BE2C (cell line): ENCODE measurements around the gene ANO10.

Experiments used
- DNase-seq: peaks from one replicate; pipeline ENCODE4 v3.0.0-alpha.2; 2020
- H3K27me3 ChIP-seq: fragments of 250-450 bp; sonication (Bioruptor Pico); 2 replicates; pipeline ENCODE4 v1.5.1; 2020; ENCODE audit warnings: mild to moderate bottlenecking
- H3K36me3 ChIP-seq: fragments of 250-450 bp; sonication (Bioruptor Pico); 2 replicates; pipeline ENCODE4 v1.5.1; 2020; ENCODE audit warnings: mild to moderate bottlenecking
- H3K4me1 ChIP-seq: fragments of 250-450 bp; sonication (Bioruptor Pico); 2 replicates; pipeline ENCODE4 v1.5.1; 2020
- H3K4me3 ChIP-seq: 2 replicates; pipeline ENCODE4 v1.5.1; 2011; ENCODE audit warnings: low read depth, low read length
- H3K9me3 ChIP-seq: fragments of 250-450 bp; sonication (Bioruptor Pico); 2 replicates; pipeline ENCODE4 v1.5.1; 2020
- CTCF ChIP-seq: IDR thresholded peaks from 2 replicates; pipeline ENCODE4 v1.5.1; 2012; ENCODE audit warnings: mild to moderate bottlenecking, low read depth, low read length

The ANO10 gene

GRCh38 chr3:43345877-43346276, 275.9 kb downstream of the ANO10 start:
- DNase-seq, result no peak
- Histone ChIP-seq H3K4me1 (no peaks in the 10 kb centered on the region), H3K27me3 (no peaks in the 10 kb centered on the region), H3K9me3 (no peaks in the 10 kb centered on the region), H3K36me3 (peaks cover 2% of the 10 kb centered on the region), H3K4me3 (no peak overlapping the region)
- no peak for TF ChIP-seq CTCF

- Histone ChIP-seq H3K4me1 (no peaks in the 10 kb centered on the region), H3K27me3 (no peaks in the 10 kb centered on the region), H3K4me3 (no peak overlapping the region), H3K9me3 (no peaks in the 10 kb centered on the region), H3K36me3 (peaks cover 7% of the 10 kb centered on the region)
- no peak for TF ChIP-seq CTCF
- DNase-seq, result no peak
Observed at GRCh38 chr3:43345246-43345645, 276.6 kb downstream of the ANO10 start.

GRCh38 chr3:43344520-43344919, 277.3 kb downstream of the ANO10 start:
- DNase-seq, result no peak
- no peak for TF ChIP-seq CTCF
- H3K4me1 ChIP-seq, result no peaks in the 10 kb centered on the region
- H3K9me3 ChIP-seq, result no peaks in the 10 kb centered on the region
- H3K36me3 ChIP-seq, result peaks cover 9% of the 10 kb centered on the region
- H3K4me3 ChIP-seq, result no peak overlapping the region
- H3K27me3 ChIP-seq, result no peaks in the 10 kb centered on the region

GRCh38 chr3:43343815-43344214, 278.0 kb downstream of the ANO10 start:
- H3K27me3 ChIP-seq, result no peaks in the 10 kb centered on the region
- H3K9me3 ChIP-seq, result no peaks in the 10 kb centered on the region
- H3K4me1 ChIP-seq, result no peaks in the 10 kb centered on the region
- no peak overlapping the region for H3K4me3 ChIP-seq
- peaks cover 9% of the 10 kb centered on the region for H3K36me3 ChIP-seq
- DNase-seq, result no peak
- no peak for TF ChIP-seq CTCF

GRCh38 chr3:43343185-43343584, 278.6 kb downstream of the ANO10 start:
- TF ChIP-seq CTCF, result no peak
- Histone ChIP-seq H3K4me1 (no peaks in the 10 kb centered on the region), H3K9me3 (no peaks in the 10 kb centered on the region), H3K36me3 (peaks cover 9% of the 10 kb centered on the region), H3K4me3 (no peak overlapping the region), H3K27me3 (no peaks in the 10 kb centered on the region)
- DNase-seq, result no peak

GRCh38 chr3:43341788-43342187, 280.0 kb downstream of the ANO10 start:
- no peak for TF ChIP-seq CTCF
- Histone ChIP-seq H3K27me3 (no peaks in the 10 kb centered on the region), H3K9me3 (no peaks in the 10 kb centered on the region), H3K36me3 (peaks cover 6% of the 10 kb centered on the region; the same call in 1 of the 2 replicates), H3K4me3 (no peak overlapping the region), H3K4me1 (no peaks in the 10 kb centered on the region)
- DNase-seq, result no peak
